ENCODE measurements around the gene KDM2A. TPM values are rescaled to one million over a fixed set of nuclear protein-coding genes. Genes with fewer than 3 reads are reported as not detected.
"Not testable (repeated sequence)": the region's sequence is repeated elsewhere in the genome, so short reads cannot be mapped to it uniquely, and the experiment has no call there.

Gene KDM2A
- total RNA-seq, 1 experiment from 2014 or later = 122 TPM

- Mint-ChIP-seq H3K4me1 (ENCODE audit: low read depth, unreplicated experiment) (peaks cover 24% of the 10 kb centered on the region), H3K36me3 (ENCODE audit: insufficient read depth, unreplicated experiment) (peaks cover 92% of the 10 kb centered on the region)
- H3K9me3 ChIP-seq; H3K27me3 ChIP-seq (replicated peaks; ENCODE audit: control insufficient read depth, insufficient read depth, low read length); H3K9me3 Mint-ChIP-seq (ENCODE audit: unreplicated experiment); H3K27ac Mint-ChIP-seq (ENCODE audit: unreplicated experiment); H3K27me3 Mint-ChIP-seq (ENCODE audit: insufficient read depth, unreplicated experiment); H3K36me3 ChIP-seq (ENCODE audit: control insufficient read depth, insufficient read depth, low read length); intact Hi-C loops (cut with micrococcal nuclease; ENCODE audit: unreplicated experiment); DNase-seq; H3K4me3 Mint-ChIP-seq (ENCODE audit: unreplicated experiment); H3K4me3 ChIP-seq (ENCODE audit: low read depth, low read length); BruUV-seq (replicated peaks); CTCF ChIA-PET: not testable (repeated sequence)
- POLR2A ChIA-PET = interaction anchor here (0.5 kb wide), 1 partner anchor 921 kb away, joined by 3 read pairs; no protein-coding TSS in a partner anchor
- H3K4me1 ChIP-seq = peaks cover 34% of the 10 kb centered on the region
Measured at GRCh38 chr11:67126243-67126642, 7.2 kb downstream of the KDM2A start.

- Histone ChIP-seq H3K4me3 (ENCODE audit: low read depth, low read length) (no peak overlapping the region), H3K27me3 (replicated peaks; ENCODE audit: control insufficient read depth, insufficient read depth, low read length) (no peaks in the 10 kb centered on the region), H3K9me3 (no peaks in the 10 kb centered on the region), H3K4me1 (peaks cover 27% of the 10 kb centered on the region), H3K36me3 (ENCODE audit: control insufficient read depth, insufficient read depth, low read length) (no peaks in the 10 kb centered on the region)
- no peaks in the 10 kb centered on the region for H3K27me3 Mint-ChIP-seq (ENCODE audit: insufficient read depth, unreplicated experiment)
- DNase-seq = no peak
- H3K4me1 Mint-ChIP-seq (ENCODE audit: low read depth, unreplicated experiment) = peaks cover 23% of the 10 kb centered on the region
- no TSS peak for BruUV-seq (replicated peaks)
- intact Hi-C loops (cut with micrococcal nuclease; ENCODE audit: unreplicated experiment) = no loop called here
- ChIA-PET CTCF (no interaction called here), POLR2A (no interaction called here)
- H3K36me3 Mint-ChIP-seq (ENCODE audit: insufficient read depth, unreplicated experiment) = peaks cover 91% of the 10 kb centered on the region
- no peak for TF ChIP-seq CTCF (IDR thresholded peaks at IDR 0.05; ENCODE audit: insufficient read depth in 1 of 2, low read depth in 1 of 2, low read length in 1 of 2, severe bottlenecking in 1 of 2, unreplicated experiment in 1 of 2)
- H3K27ac Mint-ChIP-seq (ENCODE audit: unreplicated experiment) = no peak overlapping the region
- no peak overlapping the region for H3K4me3 Mint-ChIP-seq (ENCODE audit: unreplicated experiment)
- no peaks in the 10 kb centered on the region for H3K9me3 Mint-ChIP-seq (ENCODE audit: unreplicated experiment)
Measured at GRCh38 chr11:67126986-67127385, 7.9 kb downstream of the KDM2A start.

GRCh38 chr11:67130861-67131260 lies 11.8 kb downstream of the KDM2A start:
- H3K27me3 ChIP-seq (replicated peaks; ENCODE audit: control insufficient read depth, insufficient read depth, low read length); H3K27me3 Mint-ChIP-seq (ENCODE audit: insufficient read depth, unreplicated experiment); H3K4me3 Mint-ChIP-seq (ENCODE audit: unreplicated experiment); CTCF ChIA-PET; H3K4me3 ChIP-seq (ENCODE audit: low read depth, low read length); H3K9me3 Mint-ChIP-seq (ENCODE audit: unreplicated experiment); H3K27ac Mint-ChIP-seq (ENCODE audit: unreplicated experiment); H3K36me3 ChIP-seq (ENCODE audit: control insufficient read depth, insufficient read depth, low read length); DNase-seq; BruUV-seq (replicated peaks); POLR2A ChIA-PET; intact Hi-C loops (cut with micrococcal nuclease; ENCODE audit: unreplicated experiment); H3K9me3 ChIP-seq: not testable (repeated sequence)
- H3K4me1 ChIP-seq = peaks cover 10% of the 10 kb centered on the region; the same call in 1 of the 2 replicates
- peaks cover 96% of the 10 kb centered on the region for H3K36me3 Mint-ChIP-seq (ENCODE audit: insufficient read depth, unreplicated experiment)
- H3K4me1 Mint-ChIP-seq (ENCODE audit: low read depth, unreplicated experiment) = peaks cover 34% of the 10 kb centered on the region

GRCh38 chr11:67136156-67136555 lies 17.1 kb downstream of the KDM2A start:
- POLR2A ChIA-PET = no interaction called here

More at GRCh38 chr11:67136156-67136555, 17.1 kb downstream of the KDM2A start:
- no peaks in the 10 kb centered on the region for H3K9me3 ChIP-seq
- H3K4me1 Mint-ChIP-seq (ENCODE audit: low read depth, unreplicated experiment) = peaks cover 34% of the 10 kb centered on the region
- 0 out of 2 replicates have a peak, but pooled peaks cover 4% of the 10 kb centered on the region for H3K4me1 ChIP-seq
- peaks cover 4% of the 10 kb centered on the region; the same call in 1 of the 2 replicates for H3K36me3 ChIP-seq (ENCODE audit: control insufficient read depth, insufficient read depth, low read length)
- H3K4me3 ChIP-seq (ENCODE audit: low read depth, low read length) = no peak overlapping the region
- BruUV-seq (replicated peaks) = no TSS peak
- H3K27me3 ChIP-seq (replicated peaks; ENCODE audit: control insufficient read depth, insufficient read depth, low read length) = no peaks in the 10 kb centered on the region
- no peaks in the 10 kb centered on the region for H3K9me3 Mint-ChIP-seq (ENCODE audit: unreplicated experiment)
- peaks cover 92% of the 10 kb centered on the region for H3K36me3 Mint-ChIP-seq (ENCODE audit: insufficient read depth, unreplicated experiment)
- H3K27ac Mint-ChIP-seq (ENCODE audit: unreplicated experiment) = no peak overlapping the region
- CTCF ChIA-PET = no interaction called here
- intact Hi-C loops (cut with micrococcal nuclease; ENCODE audit: unreplicated experiment) = no loop called here
- H3K27me3 Mint-ChIP-seq (ENCODE audit: insufficient read depth, unreplicated experiment) = no peaks in the 10 kb centered on the region
- H3K4me3 Mint-ChIP-seq (ENCODE audit: unreplicated experiment) = no peak overlapping the region
- no peak for DNase-seq
- TF ChIP-seq CTCF (IDR thresholded peaks at IDR 0.05; ENCODE audit: insufficient read depth in 1 of 2, low read depth in 1 of 2, low read length in 1 of 2, severe bottlenecking in 1 of 2, unreplicated experiment in 1 of 2) = no peak
